CD14-positive monocyte (primary cell): ENCODE measurements around the gene NFIL3. TPM values are rescaled to one million over a fixed set of nuclear protein-coding genes. Genes with fewer than 3 reads are reported as not detected.
A peak's percentile ranks its signal among the peaks of the same experiment; 100 is the strongest.

Experiments
- DNase-seq, 3 donors: peaks; one replicate each; pipeline ENCODE4 v3.0.0-alpha.2; 2011 to 2022
- H2AFZ ChIP-seq: 2 replicates; pipeline ENCODE4 v1.6.0; 2012; ENCODE audit warnings: mild to moderate bottlenecking, low read depth, low read length, inconsistent platforms; ENCODE audit not compliant: insufficient read depth, poor library complexity, severe bottlenecking
- H3K27ac ChIP-seq, 2 donors: 1 replicate in 1 of 2; 2 replicates in 1 of 2; pipeline ENCODE4 v1.5.1; 2012 to 2013; ENCODE audit warnings: low read length in 2 of 2, control low read depth in 1 of 2, inconsistent platforms in 1 of 2, low read depth in 1 of 2, mild to moderate bottlenecking in 1 of 2
- H3K27me3 ChIP-seq, 2 donors: one replicate each; pipeline versions ENCODE4 v1.6.0 to v1.6.1; 2011 to 2013; ENCODE audit warnings: low read length in 2 of 2; ENCODE audit not compliant: control insufficient read depth in 2 of 2, insufficient read depth in 2 of 2
- H3K36me3 ChIP-seq, 2 donors: replicated peaks in 1 of 2; 1 replicate in 1 of 2; 2 replicates in 1 of 2; pipeline versions ENCODE4 v1.5.1 to v1.6.1; 2012 to 2013; ENCODE audit warnings: low read length in 2 of 2, control low read depth in 1 of 2, inconsistent platforms in 1 of 2, mild to moderate bottlenecking in 1 of 2; ENCODE audit not compliant: insufficient read depth in 2 of 2, control insufficient read depth in 1 of 2
- H3K4me1 ChIP-seq, 2 donors: 1 replicate in 1 of 2; 2 replicates in 1 of 2; pipeline versions ENCODE4 v1.5.1 to v1.6.1; 2012 to 2013; ENCODE audit warnings: low read length in 2 of 2, control low read depth in 1 of 2, inconsistent platforms in 1 of 2, mild to moderate bottlenecking in 1 of 2, moderate library complexity in 1 of 2; ENCODE audit not compliant: insufficient read depth in 2 of 2, control insufficient read depth in 1 of 2
- H3K4me2 ChIP-seq: replicated peaks from 2 replicates; pipeline ENCODE3; 2012; ENCODE audit warnings: low read length, moderate library complexity, mild to moderate bottlenecking; ENCODE audit not compliant: poor library complexity, severe bottlenecking; ENCODE audit errors: extremely low read depth
- H3K4me3 ChIP-seq, 3 experiments: fragments of 200-600 bp in 1 of 3; sonication (generic) in 1 of 3; replicated peaks in 1 of 3; 1 replicate in 2 of 3; 2 replicates in 1 of 3; pipeline ENCODE4 v1.5.1; 2011 to 2013; ENCODE audit warnings: low read length in 3 of 3, mild to moderate bottlenecking in 3 of 3, control low read depth in 2 of 3, low read depth in 2 of 3, inconsistent platforms in 1 of 3, moderate library complexity in 1 of 3
- H3K79me2 ChIP-seq: 2 replicates; pipeline ENCODE4 v1.6.0; 2012; ENCODE audit warnings: mild to moderate bottlenecking, control low read depth, inconsistent platforms, low read length, moderate library complexity; ENCODE audit not compliant: insufficient read depth
- H3K9ac ChIP-seq: 2 replicates; pipeline ENCODE4 v1.6.0; 2017; ENCODE audit warnings: low read length, mild to moderate bottlenecking; ENCODE audit not compliant: insufficient read depth, poor library complexity, severe bottlenecking
- H3K9me3 ChIP-seq, 2 donors: replicated peaks in 1 of 2; 1 replicate in 1 of 2; 2 replicates in 1 of 2; pipeline versions ENCODE4 v1.5.1 to v1.6.1; 2012 to 2013; ENCODE audit warnings: low read length in 2 of 2, control low read depth in 1 of 2; ENCODE audit not compliant: control insufficient read depth in 1 of 2, insufficient read depth in 1 of 2
- H4K20me1 ChIP-seq: 2 replicates; pipeline ENCODE4 v1.6.0; 2012; ENCODE audit warnings: mild to moderate bottlenecking, low read length, control low read depth, moderate library complexity; ENCODE audit not compliant: insufficient read depth
- H3K27ac Mint-ChIP-seq, 7 donors: one replicate each; pipeline ENCODE4 v1.8.0; 2020; ENCODE audit warnings: mild to moderate bottlenecking in 7 of 7, mixed read lengths in 7 of 7, moderate library complexity in 6 of 7, inconsistent platforms in 2 of 7
- H3K27me3 Mint-ChIP-seq, 3 donors: one replicate each; pipeline ENCODE4 v1.8.0; 2021 to 2022; ENCODE audit warnings: low read depth in 3 of 3, mild to moderate bottlenecking in 3 of 3, mixed read lengths in 3 of 3, moderate library complexity in 3 of 3, inconsistent platforms in 1 of 3
- H3K36me3 Mint-ChIP-seq, 2 donors: one replicate each; pipeline ENCODE4 v1.8.0; 2020; ENCODE audit warnings: mixed read lengths in 2 of 2, inconsistent platforms in 1 of 2, mild to moderate bottlenecking in 1 of 2
- H3K4me1 Mint-ChIP-seq: one replicate; pipeline ENCODE4 v1.8.0; 2020; ENCODE audit warnings: mild to moderate bottlenecking, mixed read lengths
- H3K4me3 Mint-ChIP-seq, 2 donors: one replicate each; pipeline ENCODE4 v1.8.0; 2020; ENCODE audit warnings: mild to moderate bottlenecking in 2 of 2, mixed read lengths in 2 of 2, moderate library complexity in 1 of 2
- H3K9me3 Mint-ChIP-seq, 7 donors: one replicate each; pipeline ENCODE4 v1.8.0; 2020 to 2022; ENCODE audit warnings: mixed read lengths in 7 of 7, mild to moderate bottlenecking in 6 of 7, moderate library complexity in 6 of 7, inconsistent platforms in 2 of 7
- CTCF ChIP-seq: fragments of 200-600 bp; IDR thresholded peaks from one replicate; pipeline ENCODE4 v1.8.0; 2022; ENCODE audit warnings: antibody characterized with exemption, mild to moderate bottlenecking
- WGBS: methylation state at CpG from one replicate; pipeline ENCODE4 v1.1.5; 2013; ENCODE audit warnings: missing lambda C conversion rate; ENCODE audit not compliant: insufficient coverage; 5-methylcytosine and 5-hydroxymethylcytosine counted together
- intact Hi-C, 2 donors: fragments of 100-400 bp; cut with micrococcal nuclease; formaldehyde crosslinking; loops; one replicate each; pipeline versions ENCODE4 v1.15.0 to v1.15.1; 2023
- polyA plus RNA-seq, 3 donors: library from polyadenylated mRNA; depleted of rRNA in 1 of 3; unstranded in 2 of 3; stranded (reverse) in 1 of 3; fragments of 300-500 nt in 2 of 3; fragments of >200 nt in 1 of 3; fragmentation: Illumina TruSeq in 2 of 3; gene quantifications; 1 replicate in 2 of 3; 2 replicates in 1 of 3; pipeline ENCODE4 v1.2.3, GENCODE V29; 2012 to 2021

Gene NFIL3
- polyA plus RNA-seq, 3 donors = 18.6 to 253 (median 64.0) TPM

DNA sequence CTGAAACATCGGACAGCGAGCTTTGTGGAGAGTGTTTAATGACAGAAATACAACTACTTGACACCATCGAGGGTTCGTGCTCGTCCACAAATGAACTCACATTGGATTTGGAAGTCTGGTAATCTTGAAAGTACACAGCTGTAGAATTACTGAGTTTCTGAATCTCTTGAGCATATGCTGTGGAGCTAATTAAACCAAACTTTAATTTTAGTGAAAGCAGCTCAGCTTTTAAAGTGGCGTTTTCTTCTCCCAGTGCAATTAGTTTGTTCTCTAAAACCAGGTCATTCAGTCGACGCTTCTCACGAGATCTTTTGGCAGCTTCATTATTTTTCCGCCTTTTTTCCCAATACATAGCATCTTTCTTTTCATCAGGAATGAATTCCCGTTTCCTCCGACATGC, 13.5 kb downstream of the NFIL3 start:
- Histone ChIP-seq H3K27ac (peak overlapping the region in 1 of 2 donors; percentile 85), H3K9ac (no peak overlapping the region), H2AFZ (no peak overlapping the region), H3K4me1 (peaks cover 49 to 69% of the 10 kb centered on the region in 2 donors), H3K79me2 (peaks cover 58% of the 10 kb centered on the region), H3K4me2 (no peak overlapping the region), H3K36me3 (peaks cover 15 to 22% of the 10 kb centered on the region in 2 donors), H4K20me1 (peaks cover 27% of the 10 kb centered on the region), H3K27me3 (no peaks in the 10 kb centered on the region), H3K4me3 (no peak overlapping the region), H3K9me3 (no peaks in the 10 kb centered on the region)
- intact Hi-C loops = no loop called here
- no peak for TF ChIP-seq CTCF
- peaks cover 49 to 61% of the 10 kb centered on the region in 2 donors for H3K36me3 Mint-ChIP-seq
- peaks cover 0 to 1% (median 0%) of the 10 kb centered on the region in 3 donors for H3K27me3 Mint-ChIP-seq
- no peaks in the 10 kb centered on the region for H3K9me3 Mint-ChIP-seq
- H3K27ac Mint-ChIP-seq = peak overlapping the region in 6 of 7 donors; percentile 89 to 96 (median 92)
- no peak overlapping the region for H3K4me3 Mint-ChIP-seq
- peaks cover 67% of the 10 kb centered on the region for H3K4me1 Mint-ChIP-seq
- no peak for DNase-seq
- 99% methylated on average over 7 of the region's 12 CpGs for WGBS

DNA sequence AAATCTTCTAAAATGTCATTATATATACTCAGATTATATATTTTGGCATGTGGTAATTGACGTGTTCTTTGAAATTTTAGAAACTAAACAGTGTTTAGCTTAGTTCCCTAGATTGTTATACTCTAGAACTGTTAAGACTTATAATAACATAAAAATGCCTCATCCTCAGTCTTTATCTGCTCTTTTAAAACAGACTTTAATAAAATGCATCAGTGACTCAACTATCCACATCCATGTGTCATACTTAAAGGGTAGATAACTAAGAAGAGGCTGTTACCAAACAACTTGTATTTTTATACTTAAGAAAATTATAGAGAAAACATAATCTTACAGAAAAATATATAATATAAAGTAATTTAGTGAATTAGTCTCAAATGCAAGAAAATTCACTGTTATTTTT, 15.2 kb downstream of the NFIL3 start:
- H3K9me3 ChIP-seq = no peaks in the 10 kb centered on the region
- H3K9me3 Mint-ChIP-seq = no peaks in the 10 kb centered on the region
- H3K27ac ChIP-seq = no peak overlapping the region
- WGBS = no CpG with 5 or more reads among the region's 1 CpG
- peaks cover 41% of the 10 kb centered on the region for H3K79me2 ChIP-seq
- no peak overlapping the region for H3K9ac ChIP-seq
- intact Hi-C loops = no loop called here
- no peak overlapping the region for H3K27ac Mint-ChIP-seq
- no peak overlapping the region for H3K4me3 Mint-ChIP-seq
- no peak overlapping the region for H3K4me2 ChIP-seq
- peaks cover 10% of the 10 kb centered on the region for H4K20me1 ChIP-seq
- no peak for TF ChIP-seq CTCF
- H3K27me3 ChIP-seq = no peaks in the 10 kb centered on the region
- peaks cover 59% of the 10 kb centered on the region for H3K4me1 Mint-ChIP-seq
- H3K4me3 ChIP-seq = no peak overlapping the region
- peaks cover 37 to 48% of the 10 kb centered on the region in 2 donors for H3K36me3 Mint-ChIP-seq
- peaks cover 0 to 1% (median 0%) of the 10 kb centered on the region in 3 donors for H3K27me3 Mint-ChIP-seq
- H3K36me3 ChIP-seq = peaks cover 15 to 22% of the 10 kb centered on the region in 2 donors
- DNase-seq = peak in 2 of 3 donors; percentile 43 to 46
- H3K4me1 ChIP-seq = peaks cover 39 to 61% of the 10 kb centered on the region in 2 donors
- no peak overlapping the region for H2AFZ ChIP-seq
